GM18858 (cell line): ENCODE data around the gene SCGB1C1.
"Not testable (repeated sequence)": the region's sequence is repeated elsewhere in the genome, so short reads cannot be mapped to it uniquely, and the experiment has no call there.

ENCODE experiments used
- ATAC-seq: cut with Tn5 transposase; IDR thresholded peaks from one replicate; pipeline ENCODE4 v1.9.1; 2021; ENCODE audit not compliant: unreplicated experiment

Gene SCGB1C1

DNA sequence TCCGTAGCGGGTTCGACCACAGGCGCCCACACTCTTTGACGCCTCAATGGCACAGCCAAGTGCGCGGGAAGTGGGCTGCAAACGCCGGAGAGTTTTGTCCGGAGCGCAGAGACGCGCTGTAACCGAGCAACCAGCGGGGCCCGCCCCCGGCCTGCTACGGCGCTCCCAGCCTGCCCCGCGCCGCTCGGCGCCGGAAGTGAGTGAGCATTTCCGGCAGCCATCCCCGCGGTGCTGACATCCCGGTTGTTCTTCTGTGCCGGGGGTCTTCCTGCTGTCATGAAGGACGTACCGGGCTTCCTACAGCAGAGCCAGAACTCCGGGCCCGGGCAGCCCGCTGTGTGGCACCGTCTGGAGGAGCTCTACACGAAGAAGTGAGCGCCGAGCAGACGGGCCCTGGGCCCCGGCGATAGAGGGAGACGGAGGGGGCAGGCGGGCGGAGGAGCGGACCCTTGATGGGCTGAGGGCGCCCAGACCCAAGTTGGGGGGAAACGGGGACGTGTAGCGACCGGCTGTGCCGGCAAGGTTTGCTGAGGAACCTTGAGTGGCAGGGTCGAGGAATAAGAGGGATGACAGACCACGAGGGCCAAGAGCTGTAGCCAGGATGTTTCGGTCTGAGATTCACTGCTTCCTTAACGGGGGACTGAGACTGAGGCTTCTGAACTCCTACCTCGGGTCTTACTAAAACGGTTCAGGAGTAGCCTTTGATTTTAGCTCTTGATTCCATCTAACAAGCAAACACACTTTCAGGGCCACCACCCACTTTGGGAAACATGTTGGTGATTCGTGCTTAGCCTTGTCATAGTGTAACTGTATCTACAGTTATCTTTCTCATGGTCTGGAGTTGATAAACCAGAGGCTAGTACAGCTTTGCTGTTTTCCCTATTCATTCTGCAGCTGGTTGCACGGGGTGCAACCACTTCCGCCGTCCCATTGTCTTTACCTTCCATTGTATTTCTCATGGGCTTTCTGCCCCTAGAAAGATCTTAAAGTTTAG lies 44.2 kb downstream of the SCGB1C1 start, which contains the start of gene PSMD13:
Gene PSMD13, plus strand, starts transcription at position 203 of the 994 bp plus-strand sequence. Its CDS starts 74 bp downstream, at position 277.
- ATAC-seq = peak; percentile 64

DNA sequence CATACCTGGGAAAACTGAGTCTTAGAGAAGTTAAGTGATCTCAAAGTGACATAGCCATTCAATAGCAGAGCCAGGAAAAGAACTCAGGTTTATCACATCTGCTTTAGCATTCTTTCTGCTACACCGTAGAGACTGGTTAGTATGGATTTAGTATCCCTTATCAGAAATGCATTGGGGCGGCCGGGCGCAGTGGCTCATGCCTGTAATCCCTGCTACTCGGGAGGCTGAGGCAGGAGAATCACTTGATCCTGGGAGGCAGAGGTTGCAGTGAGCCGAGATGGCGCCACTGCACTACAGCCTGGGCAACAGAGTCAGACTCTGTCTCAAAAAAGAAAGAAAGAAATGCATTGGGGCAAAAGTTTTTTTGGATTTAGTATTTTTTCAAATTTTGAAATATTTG lies 45.5 kb downstream of the SCGB1C1 start:
- ATAC-seq = not testable (repeated sequence)

DNA sequence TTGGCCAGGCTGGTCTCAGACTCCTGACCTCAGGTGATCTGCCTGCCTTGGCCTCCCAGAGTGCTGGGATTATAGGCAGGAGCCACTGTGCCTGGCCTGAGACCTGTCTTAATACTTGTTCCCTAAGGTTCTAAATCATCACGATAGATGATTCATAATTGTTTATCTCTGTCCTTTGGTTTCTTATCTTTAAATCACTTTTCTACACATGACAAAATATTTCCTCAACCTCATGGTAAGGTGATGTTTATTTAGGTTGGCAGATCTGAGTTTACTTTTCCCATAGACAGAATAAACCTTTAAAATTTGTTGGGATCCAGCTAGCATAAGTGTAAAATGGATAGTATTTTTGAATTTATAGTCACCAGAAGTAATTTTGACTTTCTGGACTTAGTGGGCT lies 47.4 kb downstream of the SCGB1C1 start:
- no peak for ATAC-seq

DNA sequence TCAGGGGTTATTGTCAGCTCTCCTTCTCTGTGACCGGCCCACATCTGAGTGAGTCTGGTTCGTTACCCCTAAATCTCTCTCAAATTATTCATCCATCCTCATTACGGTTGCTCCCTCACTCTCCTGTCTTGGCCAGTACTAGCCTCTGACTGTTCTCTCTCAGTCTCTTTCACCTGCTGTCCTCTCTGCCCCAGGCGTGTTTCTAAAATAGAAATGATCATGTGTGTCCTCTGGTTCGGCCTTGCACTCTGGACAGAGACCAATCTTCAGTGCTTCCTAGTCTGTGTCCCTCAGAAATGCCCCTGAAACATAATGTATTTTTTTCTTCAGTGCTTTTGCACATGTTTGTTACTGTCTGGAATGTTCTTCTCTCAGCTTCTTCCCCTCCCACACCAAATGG lies 48.8 kb downstream of the SCGB1C1 start:
- no peak for ATAC-seq
